ENCODE results near the gene HERC4.
"Not testable (repeated sequence)": the region's sequence is repeated elsewhere in the genome, so short reads cannot be mapped to it uniquely, and the experiment has no call there.

HERC4 gene

GRCh38 chr10:68047554-68048327, 27.3 kb downstream of the HERC4 start:
- DNase-seq (ENCODE audit: low spot score in 2 of 2), result no peak
- no peaks in the 10 kb centered on the region for H3K36me3 ChIP-seq (replicated peaks)
- no peaks in the 10 kb centered on the region for H3K27me3 ChIP-seq (ENCODE audit: low read depth)
- in situ Hi-C loops (cut with MboI; ENCODE audit: low sequenced_read_pairs), result no loop called here
- H3K4me1 ChIP-seq, result peaks cover 15% of the 10 kb centered on the region
- H3K4me3 ChIP-seq, result no peak overlapping the region
- H3K9me3 ChIP-seq, result no peaks in the 10 kb centered on the region

GRCh38 chr10:68047122-68047521, 28.0 kb downstream of the HERC4 start:
- peaks cover 15% of the 10 kb centered on the region for H3K4me1 ChIP-seq
- H3K36me3 ChIP-seq (replicated peaks), result no peaks in the 10 kb centered on the region
- H3K27me3 ChIP-seq (ENCODE audit: low read depth), result no peaks in the 10 kb centered on the region
- in situ Hi-C loops (cut with MboI; ENCODE audit: low sequenced_read_pairs), result no loop called here
- no peak overlapping the region for H3K4me3 ChIP-seq
- no peaks in the 10 kb centered on the region for H3K9me3 ChIP-seq
- no peak for DNase-seq (ENCODE audit: low spot score in 2 of 2)

GRCh38 chr10:68046642-68047041, 28.4 kb downstream of the HERC4 start:
- DNase-seq (ENCODE audit: low spot score in 2 of 2), result no peak
- Histone ChIP-seq H3K4me1 (peaks cover 15% of the 10 kb centered on the region), H3K9me3 (no peaks in the 10 kb centered on the region), H3K27me3 (ENCODE audit: low read depth) (no peaks in the 10 kb centered on the region), H3K4me3 (no peak overlapping the region), H3K36me3 (replicated peaks) (no peaks in the 10 kb centered on the region)
- in situ Hi-C loops (cut with MboI; ENCODE audit: low sequenced_read_pairs), result no loop called here

GRCh38 chr10:68043030-68043429, 32.1 kb downstream of the HERC4 start:
- H3K4me1 ChIP-seq, result peaks cover 15% of the 10 kb centered on the region
- H3K4me3 ChIP-seq, result no peak overlapping the region
- in situ Hi-C loops (cut with MboI; ENCODE audit: low sequenced_read_pairs), result no loop called here
- no peaks in the 10 kb centered on the region for H3K27me3 ChIP-seq (ENCODE audit: low read depth)
- no peak for DNase-seq (ENCODE audit: low spot score in 2 of 2)
- 0 out of 2 replicates have a peak, but pooled peaks cover 2% of the 10 kb centered on the region for H3K36me3 ChIP-seq (replicated peaks)
- no peaks in the 10 kb centered on the region for H3K9me3 ChIP-seq

- H3K4me3 ChIP-seq, result no peak overlapping the region
- H3K27me3 ChIP-seq (ENCODE audit: low read depth), result no peaks in the 10 kb centered on the region
- H3K9me3 ChIP-seq, result no peaks in the 10 kb centered on the region
- no peak for DNase-seq (ENCODE audit: low spot score in 2 of 2)
- H3K36me3 ChIP-seq (replicated peaks), result no peaks in the 10 kb centered on the region
- in situ Hi-C loops (cut with MboI; ENCODE audit: low sequenced_read_pairs), result no loop called here
- H3K4me1 ChIP-seq, result peaks cover 11% of the 10 kb centered on the region
Measured at GRCh38 chr10:68032113-68032512, 43.0 kb downstream of the HERC4 start.

GRCh38 chr10:68027429-68027828, 47.7 kb downstream of the HERC4 start:
- peaks cover 19% of the 10 kb centered on the region for H3K4me1 ChIP-seq
- H3K27me3 ChIP-seq (ENCODE audit: low read depth), result no peaks in the 10 kb centered on the region
- in situ Hi-C loops (cut with MboI; ENCODE audit: low sequenced_read_pairs), result no loop called here
- no peaks in the 10 kb centered on the region for H3K9me3 ChIP-seq
- H3K4me3 ChIP-seq, result no peak overlapping the region
- peak in 1 of 2 experiments; percentile 15 for DNase-seq (ENCODE audit: low spot score in 2 of 2)
- H3K36me3 ChIP-seq (replicated peaks), result peaks cover 7% of the 10 kb centered on the region

- H3K9me3 ChIP-seq, result no peaks in the 10 kb centered on the region
- H3K27me3 ChIP-seq (ENCODE audit: low read depth), result no peaks in the 10 kb centered on the region
- in situ Hi-C loops (cut with MboI; ENCODE audit: low sequenced_read_pairs), result no loop called here
- no peak for DNase-seq (ENCODE audit: low spot score in 2 of 2)
- H3K36me3 ChIP-seq (replicated peaks), result peaks cover 11% of the 10 kb centered on the region
- no peak overlapping the region for H3K4me3 ChIP-seq
- H3K4me1 ChIP-seq, result peaks cover 14% of the 10 kb centered on the region
Measured at GRCh38 chr10:68023292-68023691, 51.8 kb downstream of the HERC4 start.

- Histone ChIP-seq H3K4me1 (peaks cover 10% of the 10 kb centered on the region), H3K36me3 (replicated peaks) (peaks cover 11% of the 10 kb centered on the region)
- H3K27me3 ChIP-seq (ENCODE audit: low read depth); in situ Hi-C loops (cut with MboI; ENCODE audit: low sequenced_read_pairs); H3K9me3 ChIP-seq; H3K4me3 ChIP-seq; DNase-seq (ENCODE audit: low spot score in 2 of 2): not testable (repeated sequence)
Measured at GRCh38 chr10:68022324-68022723, 52.8 kb downstream of the HERC4 start.

- DNase-seq (ENCODE audit: low spot score in 2 of 2); H3K4me1 ChIP-seq; H3K4me3 ChIP-seq; H3K27me3 ChIP-seq (ENCODE audit: low read depth); in situ Hi-C loops (cut with MboI; ENCODE audit: low sequenced_read_pairs); H3K9me3 ChIP-seq: not testable (repeated sequence)
- H3K36me3 ChIP-seq (replicated peaks), result peaks cover 12% of the 10 kb centered on the region
Measured at GRCh38 chr10:68016519-68016918, 58.6 kb downstream of the HERC4 start.

- H3K36me3 ChIP-seq (replicated peaks), result peaks cover 13% of the 10 kb centered on the region
- H3K9me3 ChIP-seq, result no peaks in the 10 kb centered on the region
- H3K4me3 ChIP-seq, result no peak overlapping the region
- no peak for DNase-seq (ENCODE audit: low spot score in 2 of 2)
- in situ Hi-C loops (cut with MboI; ENCODE audit: low sequenced_read_pairs), result no loop called here
- no peaks in the 10 kb centered on the region for H3K27me3 ChIP-seq (ENCODE audit: low read depth)
- H3K4me1 ChIP-seq, result no peaks in the 10 kb centered on the region
Measured at GRCh38 chr10:68010426-68010940, 64.6 kb downstream of the HERC4 start.

- in situ Hi-C loops (cut with MboI; ENCODE audit: low sequenced_read_pairs), result no loop called here
- no peaks in the 10 kb centered on the region for H3K27me3 ChIP-seq (ENCODE audit: low read depth)
- DNase-seq (ENCODE audit: low spot score in 2 of 2), result no peak
- peaks cover 4% of the 10 kb centered on the region; the same call in 1 of the 2 replicates for H3K4me1 ChIP-seq
- peaks cover 7% of the 10 kb centered on the region for H3K36me3 ChIP-seq (replicated peaks)
- H3K9me3 ChIP-seq, result no peaks in the 10 kb centered on the region
- H3K4me3 ChIP-seq, result no peak overlapping the region
Measured at GRCh38 chr10:68007356-68007755, 67.7 kb downstream of the HERC4 start.

GRCh38 chr10:68001539-68001938, 73.5 kb downstream of the HERC4 start:
- no peaks in the 10 kb centered on the region for H3K27me3 ChIP-seq (ENCODE audit: low read depth)
- peaks cover 11% of the 10 kb centered on the region for H3K4me1 ChIP-seq
- DNase-seq (ENCODE audit: low spot score in 2 of 2), result no peak
- in situ Hi-C loops (cut with MboI; ENCODE audit: low sequenced_read_pairs), result no loop called here
- no peak overlapping the region for H3K4me3 ChIP-seq
- H3K36me3 ChIP-seq (replicated peaks), result 0 out of 2 replicates have a peak, but pooled peaks cover 3% of the 10 kb centered on the region
- no peaks in the 10 kb centered on the region for H3K9me3 ChIP-seq

GRCh38 chr10:68001000-68001399, 74.1 kb downstream of the HERC4 start:
- peaks cover 3% of the 10 kb centered on the region; the same call in 1 of the 2 replicates for H3K36me3 ChIP-seq (replicated peaks)
- in situ Hi-C loops (cut with MboI; ENCODE audit: low sequenced_read_pairs), result no loop called here
- no peak overlapping the region for H3K4me3 ChIP-seq
- H3K9me3 ChIP-seq, result no peaks in the 10 kb centered on the region
- DNase-seq (ENCODE audit: low spot score in 2 of 2), result no peak
- no peaks in the 10 kb centered on the region for H3K27me3 ChIP-seq (ENCODE audit: low read depth)
- peaks cover 11% of the 10 kb centered on the region for H3K4me1 ChIP-seq

GRCh38 chr10:67990093-67990492, 85.0 kb downstream of the HERC4 start:
- H3K4me1 ChIP-seq, result peaks cover 12% of the 10 kb centered on the region
- H3K27me3 ChIP-seq (ENCODE audit: low read depth), result no peaks in the 10 kb centered on the region
- no peaks in the 10 kb centered on the region for H3K9me3 ChIP-seq
- in situ Hi-C loops (cut with MboI; ENCODE audit: low sequenced_read_pairs), result no loop called here
- no peak for DNase-seq (ENCODE audit: low spot score in 2 of 2)
- H3K4me3 ChIP-seq, result no peak overlapping the region
- H3K36me3 ChIP-seq (replicated peaks), result peaks cover 14% of the 10 kb centered on the region
